Activated effector memory CD4-positive, alpha-beta T cell treated with anti-CD3 and anti-CD28 coated beads, Interleukin-2, amount 50 U/mL, for 16 hours (primary cell): ENCODE data around the gene MBD3.

Experiments
- DNase-seq: peaks from one replicate; pipeline ENCODE4 v3.0.0-alpha.2; 2020

MBD3 gene

GRCh38 chr19:1618157-1619093 is 25.8 kb upstream of the MBD3 start:
- peak; percentile 69 for DNase-seq

- no peak for DNase-seq
Measured at GRCh38 chr19:1616875-1617274, 24.2 kb upstream of the MBD3 start.

GRCh38 chr19:1616396-1616795 is 23.7 kb upstream of the MBD3 start:
- DNase-seq, result no peak

GRCh38 chr19:1615156-1615765 is 22.6 kb upstream of the MBD3 start:
- DNase-seq, result no peak

- no peak for DNase-seq
Measured at GRCh38 chr19:1613808-1614570, 21.3 kb upstream of the MBD3 start.

- no peak for DNase-seq
Measured at GRCh38 chr19:1613146-1613545, 20.5 kb upstream of the MBD3 start.

- no peak for DNase-seq
Measured at GRCh38 chr19:1612114-1613086, 19.7 kb upstream of the MBD3 start.

- DNase-seq, result no peak
Measured at GRCh38 chr19:1611353-1611752, 18.7 kb upstream of the MBD3 start.

GRCh38 chr19:1610579-1610978 is 17.9 kb upstream of the MBD3 start:
- DNase-seq, result no peak

GRCh38 chr19:1609680-1610474 is 17.2 kb upstream of the MBD3 start:
- DNase-seq, result no peak

GRCh38 chr19:1609103-1609396 is 16.4 kb upstream of the MBD3 start:
- DNase-seq, result peak; percentile 69

- DNase-seq, result peak; percentile 70
Measured at GRCh38 chr19:1608359-1609102, 15.9 kb upstream of the MBD3 start.

- DNase-seq, result no peak
Measured at GRCh38 chr19:1606138-1606651, 13.5 kb upstream of the MBD3 start.

- DNase-seq, result peak; percentile 97
Measured at GRCh38 chr19:1605236-1606137, 12.8 kb upstream of the MBD3 start, which contains the start of gene UQCR11. Gene UQCR11, minus strand, starts transcription at chr19:1605462. Its CDS starts 53 bp downstream, at chr19:1605409.

GRCh38 chr19:1602091-1602707 is 9.5 kb upstream of the MBD3 start:
- DNase-seq, result no peak

- DNase-seq, result no peak
Measured at GRCh38 chr19:1601613-1602064, 9.0 kb upstream of the MBD3 start.

- DNase-seq, result no peak
Measured at GRCh38 chr19:1599460-1599846, 6.8 kb upstream of the MBD3 start.

GRCh38 chr19:1598777-1599459 is 6.3 kb upstream of the MBD3 start:
- no peak for DNase-seq

- no peak for DNase-seq
Measured at GRCh38 chr19:1593501-1593772, 772 bp upstream of the MBD3 start.
